ENCODE results near the gene FRMD3.
"Not testable (repeated sequence)": the region's sequence is repeated elsewhere in the genome, so short reads cannot be mapped to it uniquely, and the experiment has no call there.

FRMD3 gene

GRCh38 chr9:83537331-83538171 lies 650 bp downstream of the FRMD3 start:
- peaks cover 6% of the 10 kb centered on the region for H3K4me1 Mint-ChIP-seq
- peaks cover 23% of the 10 kb centered on the region for H3K27me3 Mint-ChIP-seq
- H3K36me3 Mint-ChIP-seq, result no peaks in the 10 kb centered on the region
- H3K9me3 Mint-ChIP-seq, result no peaks in the 10 kb centered on the region
- H3K4me3 Mint-ChIP-seq, result no peak overlapping the region
- no peak overlapping the region for H3K27ac Mint-ChIP-seq

GRCh38 chr9:83536332-83536731 lies 1.9 kb downstream of the FRMD3 start:
- Mint-ChIP-seq H3K27me3 (peaks cover 23% of the 10 kb centered on the region), H3K4me3 (no peak overlapping the region), H3K36me3 (no peaks in the 10 kb centered on the region), H3K9me3 (no peaks in the 10 kb centered on the region), H3K27ac (no peak overlapping the region), H3K4me1 (peaks cover 6% of the 10 kb centered on the region)

- no peaks in the 10 kb centered on the region for H3K9me3 Mint-ChIP-seq
- H3K4me3 Mint-ChIP-seq, result no peak overlapping the region
- H3K4me1 Mint-ChIP-seq, result peaks cover 6% of the 10 kb centered on the region
- no peak overlapping the region for H3K27ac Mint-ChIP-seq
- no peaks in the 10 kb centered on the region for H3K36me3 Mint-ChIP-seq
- peaks cover 19% of the 10 kb centered on the region for H3K27me3 Mint-ChIP-seq
Observed at GRCh38 chr9:83535736-83536135, 2.5 kb downstream of the FRMD3 start.

DNA sequence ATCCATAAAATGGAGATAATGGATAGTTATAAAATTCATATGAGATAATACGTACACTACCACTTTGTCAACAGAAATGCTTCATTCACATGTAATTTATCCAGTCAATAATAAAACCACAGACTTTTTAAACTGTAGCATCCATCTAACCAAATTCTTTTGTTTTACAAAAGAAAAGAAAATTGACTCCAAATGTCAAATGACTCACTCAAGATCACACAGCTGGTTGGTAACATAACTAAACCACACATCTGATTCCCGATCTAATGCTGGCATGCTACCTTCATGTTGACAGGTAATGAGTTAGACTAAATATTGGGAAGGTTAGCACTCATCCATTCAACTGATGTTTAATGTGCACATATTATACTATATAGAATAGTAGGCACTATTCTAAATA lies 4.9 kb downstream of the FRMD3 start:
- no peak overlapping the region for H3K4me3 Mint-ChIP-seq
- H3K27ac Mint-ChIP-seq, result no peak overlapping the region
- H3K9me3 Mint-ChIP-seq, result no peaks in the 10 kb centered on the region
- H3K36me3 Mint-ChIP-seq, result peaks cover 4% of the 10 kb centered on the region
- H3K4me1 Mint-ChIP-seq, result no peaks in the 10 kb centered on the region
- peaks cover 7% of the 10 kb centered on the region for H3K27me3 Mint-ChIP-seq

DNA sequence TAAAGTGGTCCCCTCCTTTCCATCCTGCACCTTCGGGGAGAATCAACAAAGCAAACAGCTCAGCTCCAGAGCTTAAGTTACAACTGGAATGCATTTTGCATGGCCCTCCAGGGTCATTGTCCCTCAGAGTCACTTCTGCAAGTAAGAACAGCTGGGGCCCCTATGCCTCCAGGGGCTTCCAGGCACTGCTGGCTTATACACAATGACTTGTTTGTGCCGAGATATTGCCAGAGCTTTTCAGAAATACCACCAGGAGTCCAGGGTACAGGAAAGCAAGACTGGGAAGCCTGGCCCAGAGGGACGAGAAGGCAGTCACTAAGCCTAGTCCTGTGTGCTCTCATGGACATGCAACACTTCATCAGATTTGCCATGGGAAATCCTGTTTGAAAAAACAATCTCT lies 11.3 kb downstream of the FRMD3 start:
- Mint-ChIP-seq H3K27me3 (no peaks in the 10 kb centered on the region), H3K4me1 (no peaks in the 10 kb centered on the region), H3K27ac (no peak overlapping the region), H3K4me3 (no peak overlapping the region), H3K9me3 (no peaks in the 10 kb centered on the region), H3K36me3 (peaks cover 4% of the 10 kb centered on the region)

- H3K4me1 Mint-ChIP-seq, result no peaks in the 10 kb centered on the region
- no peaks in the 10 kb centered on the region for H3K27me3 Mint-ChIP-seq
- no peaks in the 10 kb centered on the region for H3K9me3 Mint-ChIP-seq
- H3K36me3 Mint-ChIP-seq, result peaks cover 4% of the 10 kb centered on the region
- H3K27ac Mint-ChIP-seq, result no peak overlapping the region
- no peak overlapping the region for H3K4me3 Mint-ChIP-seq
Observed at GRCh38 chr9:83526211-83526610, 12.0 kb downstream of the FRMD3 start.

DNA sequence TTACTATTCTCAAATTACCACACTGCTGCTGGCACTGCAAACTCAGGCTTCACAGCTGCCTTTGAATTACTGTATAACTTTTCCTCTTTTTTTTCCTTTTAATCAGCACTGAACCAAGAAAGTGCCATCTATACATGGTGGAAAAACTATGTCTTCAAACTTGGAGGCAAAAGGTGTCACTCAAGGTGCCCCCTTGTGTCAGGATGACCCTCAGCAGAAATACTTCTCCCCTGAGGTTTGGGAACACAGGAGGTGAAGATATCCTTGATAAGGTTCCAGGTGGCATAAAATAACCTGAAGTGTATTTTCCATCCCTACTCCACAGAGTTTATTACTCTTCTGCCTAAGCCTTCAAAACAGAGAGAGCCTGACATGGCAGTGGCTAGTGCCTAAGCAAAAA lies 14.5 kb downstream of the FRMD3 start:
- Mint-ChIP-seq H3K4me1 (no peaks in the 10 kb centered on the region), H3K36me3 (peaks cover 2% of the 10 kb centered on the region), H3K9me3 (no peaks in the 10 kb centered on the region), H3K27ac (no peak overlapping the region), H3K4me3 (no peak overlapping the region), H3K27me3 (no peaks in the 10 kb centered on the region)

GRCh38 chr9:83521411-83521810 lies 16.8 kb downstream of the FRMD3 start:
- no peak overlapping the region for H3K27ac Mint-ChIP-seq
- no peak overlapping the region for H3K4me3 Mint-ChIP-seq
- H3K36me3 Mint-ChIP-seq, result peaks cover 3% of the 10 kb centered on the region
- H3K4me1 Mint-ChIP-seq, result no peaks in the 10 kb centered on the region
- no peaks in the 10 kb centered on the region for H3K9me3 Mint-ChIP-seq
- no peaks in the 10 kb centered on the region for H3K27me3 Mint-ChIP-seq

DNA sequence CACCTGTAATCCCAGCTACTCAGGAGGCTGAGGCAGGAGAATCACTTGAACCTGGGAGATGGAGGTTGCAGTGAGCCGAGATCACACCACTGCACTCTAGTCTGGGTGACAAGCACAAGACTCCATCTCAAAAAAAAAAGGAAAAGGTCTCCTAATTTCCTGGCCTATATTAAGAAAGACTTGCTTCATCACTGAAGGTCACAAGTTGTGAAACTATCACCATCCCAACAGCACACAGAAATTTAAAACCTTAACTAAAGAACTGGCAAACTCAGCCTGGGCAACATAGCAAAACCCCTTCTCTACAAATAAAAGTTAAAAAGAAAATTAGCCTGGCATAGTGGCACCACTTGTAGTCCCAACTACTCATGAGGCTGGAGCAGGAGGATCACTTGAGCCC lies 17.2 kb downstream of the FRMD3 start:
- Mint-ChIP-seq H3K36me3 (peaks cover 3% of the 10 kb centered on the region), H3K9me3 (no peaks in the 10 kb centered on the region), H3K4me3 (no peak overlapping the region), H3K27me3 (no peaks in the 10 kb centered on the region), H3K27ac (no peak overlapping the region), H3K4me1 (no peaks in the 10 kb centered on the region)

DNA sequence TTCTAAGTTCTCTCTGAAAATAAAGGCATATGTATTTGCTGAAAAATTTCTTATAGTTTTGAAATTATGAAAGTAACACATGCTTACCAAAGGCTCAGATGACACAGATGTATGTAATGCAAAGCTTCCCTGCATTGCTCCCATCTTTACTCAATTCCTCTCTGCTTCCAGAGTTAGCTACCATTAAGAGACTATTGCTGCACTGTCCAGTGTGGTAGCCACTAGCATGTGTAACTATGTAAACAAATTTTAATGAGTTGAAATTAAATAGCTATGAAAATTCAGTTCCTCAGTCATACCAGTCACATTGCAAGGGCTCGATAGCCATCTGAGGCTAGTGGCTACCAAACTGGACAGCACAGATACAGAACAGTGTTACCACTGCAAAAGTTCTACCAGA lies 17.9 kb downstream of the FRMD3 start:
- Mint-ChIP-seq H3K36me3 (peaks cover 3% of the 10 kb centered on the region), H3K27ac (no peak overlapping the region), H3K9me3 (no peaks in the 10 kb centered on the region), H3K4me3 (no peak overlapping the region), H3K4me1 (no peaks in the 10 kb centered on the region), H3K27me3 (no peaks in the 10 kb centered on the region)

- not testable (repeated sequence) for H3K4me3 Mint-ChIP-seq, H3K36me3 Mint-ChIP-seq, H3K27me3 Mint-ChIP-seq, H3K27ac Mint-ChIP-seq, H3K9me3 Mint-ChIP-seq, H3K4me1 Mint-ChIP-seq
Observed at GRCh38 chr9:83517980-83518379, 20.2 kb downstream of the FRMD3 start.

GRCh38 chr9:83514767-83515166 lies 23.4 kb downstream of the FRMD3 start:
- Mint-ChIP-seq H3K27me3 (no peaks in the 10 kb centered on the region), H3K27ac (no peak overlapping the region), H3K9me3 (no peaks in the 10 kb centered on the region), H3K4me3 (no peak overlapping the region), H3K36me3 (peaks cover 5% of the 10 kb centered on the region), H3K4me1 (no peaks in the 10 kb centered on the region)

GRCh38 chr9:83512621-83513020 lies 25.6 kb downstream of the FRMD3 start:
- no peaks in the 10 kb centered on the region for H3K27me3 Mint-ChIP-seq
- no peaks in the 10 kb centered on the region for H3K9me3 Mint-ChIP-seq
- H3K27ac Mint-ChIP-seq, result no peak overlapping the region
- H3K4me1 Mint-ChIP-seq, result peaks cover 15% of the 10 kb centered on the region
- peaks cover 3% of the 10 kb centered on the region for H3K36me3 Mint-ChIP-seq
- no peak overlapping the region for H3K4me3 Mint-ChIP-seq

DNA sequence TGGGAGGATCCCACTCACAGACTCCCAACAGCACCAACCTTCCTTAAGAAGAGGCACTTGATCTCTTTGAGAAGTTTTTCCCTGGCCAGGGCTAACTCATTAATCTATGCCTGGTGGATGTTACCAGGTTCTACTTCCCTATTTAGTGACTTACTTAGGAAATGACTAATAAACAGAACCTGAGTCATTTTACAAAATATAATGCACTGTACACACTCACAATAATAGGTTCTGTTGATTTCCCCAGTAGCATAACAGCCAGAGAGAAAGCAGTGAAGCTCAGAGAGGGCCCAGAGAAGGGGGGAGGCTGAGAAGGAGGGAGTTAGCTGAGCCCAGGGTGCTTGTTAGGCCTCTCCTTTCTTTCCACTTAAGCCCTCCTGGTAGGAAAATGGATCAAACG lies 27.1 kb downstream of the FRMD3 start:
- H3K27ac Mint-ChIP-seq, result peak overlapping the region; percentile 51
- no peaks in the 10 kb centered on the region for H3K9me3 Mint-ChIP-seq
- peaks cover 2% of the 10 kb centered on the region for H3K36me3 Mint-ChIP-seq
- no peak overlapping the region for H3K4me3 Mint-ChIP-seq
- peaks cover 15% of the 10 kb centered on the region for H3K4me1 Mint-ChIP-seq
- H3K27me3 Mint-ChIP-seq, result no peaks in the 10 kb centered on the region

GRCh38 chr9:83509402-83509801 lies 28.8 kb downstream of the FRMD3 start:
- H3K27me3 Mint-ChIP-seq, result no peaks in the 10 kb centered on the region
- no peak overlapping the region for H3K27ac Mint-ChIP-seq
- H3K4me1 Mint-ChIP-seq, result peaks cover 15% of the 10 kb centered on the region
- H3K9me3 Mint-ChIP-seq, result no peaks in the 10 kb centered on the region
- H3K4me3 Mint-ChIP-seq, result no peak overlapping the region
- H3K36me3 Mint-ChIP-seq, result peaks cover 2% of the 10 kb centered on the region

- Mint-ChIP-seq H3K27ac (no peak overlapping the region), H3K9me3 (no peaks in the 10 kb centered on the region), H3K27me3 (no peaks in the 10 kb centered on the region), H3K36me3 (peaks cover 2% of the 10 kb centered on the region), H3K4me1 (peaks cover 15% of the 10 kb centered on the region), H3K4me3 (no peak overlapping the region)
Observed at GRCh38 chr9:83508067-83508466, 30.1 kb downstream of the FRMD3 start.

DNA sequence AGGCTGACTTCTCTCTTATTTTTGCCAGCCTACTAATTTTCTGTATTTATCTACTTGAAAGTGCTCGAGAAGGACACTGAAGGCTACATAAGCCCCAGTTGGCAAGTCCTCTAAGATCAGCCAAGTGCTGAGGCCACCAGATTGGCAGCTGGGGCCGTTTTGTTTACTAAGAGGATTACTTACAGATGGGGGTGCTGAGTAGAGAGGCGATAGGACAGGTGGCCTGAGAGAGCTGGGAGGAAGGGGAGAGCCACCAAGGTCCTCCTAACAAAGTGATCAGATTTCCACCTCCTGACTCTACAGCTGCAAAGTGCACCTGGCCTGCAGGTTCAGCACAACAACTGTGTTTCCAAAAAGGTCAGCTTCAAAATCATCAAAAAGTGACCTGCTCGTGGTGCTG lies 32.9 kb downstream of the FRMD3 start:
- Mint-ChIP-seq H3K27me3 (no peaks in the 10 kb centered on the region), H3K4me1 (peaks cover 15% of the 10 kb centered on the region), H3K27ac (no peak overlapping the region), H3K4me3 (no peak overlapping the region), H3K36me3 (no peaks in the 10 kb centered on the region), H3K9me3 (no peaks in the 10 kb centered on the region)

Measured in activated naive CD4-positive, alpha-beta T cell treated with anti-CD3 and anti-CD28 coated beads, Interleukin-2, amount 50 U/mL, for 24 hours (primary cell).